Stimulated activated CD8-positive, alpha-beta memory T cell treated with anti-CD3 and anti-CD28 coated beads, Interleukin-2, amount 100 ng/mL, for 48 hours (primary cell): ENCODE data around the gene RAB38.
A peak's percentile ranks its signal among the peaks of the same experiment; 100 is the strongest.

Source experiments
- DNase-seq, 2 donors: peaks; one replicate each; pipeline ENCODE4 v3.0.0-alpha.2; 2020; ENCODE audit warnings: low read depth in 2 of 2

RAB38 gene

GRCh38 chr11:88174709-88175568 lies at the start of gene RAB38:
RAB38 (minus strand) TSS chr11:88175443; CDS start chr11:88175384, 59 bp downstream.
- DNase-seq, result peak; percentile 42 to 52

- DNase-seq, result no peak
Measured at GRCh38 chr11:88213406-88213805, 38.2 kb upstream of the RAB38 start.

- DNase-seq, result no peak
Measured at GRCh38 chr11:88212300-88212699, 37.1 kb upstream of the RAB38 start.

- no peak for DNase-seq
Measured at GRCh38 chr11:88208745-88209144, 33.5 kb upstream of the RAB38 start.

- DNase-seq, result no peak
Measured at GRCh38 chr11:88206751-88207150, 31.5 kb upstream of the RAB38 start.

- DNase-seq, result no peak
Measured at GRCh38 chr11:88204353-88204752, 29.1 kb upstream of the RAB38 start.

GRCh38 chr11:88203604-88204003 lies 28.4 kb upstream of the RAB38 start:
- no peak for DNase-seq

GRCh38 chr11:88202498-88202897 lies 27.3 kb upstream of the RAB38 start:
- DNase-seq, result no peak

- DNase-seq, result no peak
Measured at GRCh38 chr11:88196393-88196792, 21.1 kb upstream of the RAB38 start.

- DNase-seq, result no peak
Measured at GRCh38 chr11:88195908-88196307, 20.7 kb upstream of the RAB38 start.

GRCh38 chr11:88194990-88195389 lies 19.7 kb upstream of the RAB38 start:
- no peak for DNase-seq

- DNase-seq, result no peak
Measured at GRCh38 chr11:88193278-88193677, 18.0 kb upstream of the RAB38 start.

- no peak for DNase-seq
Measured at GRCh38 chr11:88188932-88189253, 13.7 kb upstream of the RAB38 start.

GRCh38 chr11:88188251-88188931 lies 13.1 kb upstream of the RAB38 start:
- DNase-seq, result no peak

GRCh38 chr11:88183233-88183632 lies 8.0 kb upstream of the RAB38 start:
- DNase-seq, result no peak

- no peak for DNase-seq
Measured at GRCh38 chr11:88181776-88182175, 6.5 kb upstream of the RAB38 start.

- DNase-seq, result no peak
Measured at GRCh38 chr11:88179971-88180629, 4.9 kb upstream of the RAB38 start.

GRCh38 chr11:88179141-88179540 lies 3.9 kb upstream of the RAB38 start:
- no peak for DNase-seq

- DNase-seq, result no peak
Measured at GRCh38 chr11:88178191-88178590, 2.9 kb upstream of the RAB38 start.

GRCh38 chr11:88175569-88176075 lies 379 bp upstream of the RAB38 start:
- no peak for DNase-seq

- no peak for DNase-seq
Measured at GRCh38 chr11:88173956-88174355, 1.3 kb downstream of the RAB38 start.

GRCh38 chr11:88171982-88172381 lies 3.3 kb downstream of the RAB38 start:
- no peak for DNase-seq

- DNase-seq, result no peak
Measured at GRCh38 chr11:88170673-88171072, 4.6 kb downstream of the RAB38 start.
